A673 (cell line): ENCODE data around the gene CDH12.

Experiments
- EZH2 ChIP-seq: fragments of 200-600 bp; sonication (generic); IDR thresholded peaks from 2 replicates; pipeline ENCODE4 v1.6.1; 2017; ENCODE audit warnings: borderline replicate concordance, low read depth, mild to moderate bottlenecking, mixed read lengths, antibody characterized with exemption, low read length; ENCODE audit not compliant: poor library complexity, severe bottlenecking
- TF ChIP-seq, protein P1 (sequence below): fragments of 300-800, 200-600 bp; sonication (generic); conservative IDR thresholded peaks from 2 replicates; pipeline ENCODE4 v1.5.1; 2017; ENCODE audit warnings: low read depth, mild to moderate bottlenecking, antibody characterized with exemption, low read length, moderate library complexity, mixed read lengths

DNA sequence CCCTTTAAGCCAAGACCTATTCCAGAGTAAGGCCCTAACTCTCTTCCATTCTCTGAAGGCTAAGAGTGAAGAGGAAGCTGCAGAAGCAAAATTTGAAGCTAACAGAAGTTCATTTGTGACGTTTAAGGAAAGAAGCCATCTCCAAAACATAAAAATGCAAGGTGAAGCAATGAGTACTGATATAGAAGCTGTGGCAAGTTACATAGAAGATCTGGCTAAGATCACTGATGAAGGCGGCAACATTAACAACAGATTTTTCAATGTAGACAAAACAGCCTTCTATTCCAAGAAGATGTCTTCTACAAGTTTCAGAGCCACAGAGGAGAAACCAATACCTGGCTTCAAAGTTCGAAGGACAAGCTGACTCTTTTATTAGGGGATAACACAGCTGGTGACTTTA, 1143.4 kb downstream of the CDH12 start:
- TF ChIP-seq, protein P1, sequence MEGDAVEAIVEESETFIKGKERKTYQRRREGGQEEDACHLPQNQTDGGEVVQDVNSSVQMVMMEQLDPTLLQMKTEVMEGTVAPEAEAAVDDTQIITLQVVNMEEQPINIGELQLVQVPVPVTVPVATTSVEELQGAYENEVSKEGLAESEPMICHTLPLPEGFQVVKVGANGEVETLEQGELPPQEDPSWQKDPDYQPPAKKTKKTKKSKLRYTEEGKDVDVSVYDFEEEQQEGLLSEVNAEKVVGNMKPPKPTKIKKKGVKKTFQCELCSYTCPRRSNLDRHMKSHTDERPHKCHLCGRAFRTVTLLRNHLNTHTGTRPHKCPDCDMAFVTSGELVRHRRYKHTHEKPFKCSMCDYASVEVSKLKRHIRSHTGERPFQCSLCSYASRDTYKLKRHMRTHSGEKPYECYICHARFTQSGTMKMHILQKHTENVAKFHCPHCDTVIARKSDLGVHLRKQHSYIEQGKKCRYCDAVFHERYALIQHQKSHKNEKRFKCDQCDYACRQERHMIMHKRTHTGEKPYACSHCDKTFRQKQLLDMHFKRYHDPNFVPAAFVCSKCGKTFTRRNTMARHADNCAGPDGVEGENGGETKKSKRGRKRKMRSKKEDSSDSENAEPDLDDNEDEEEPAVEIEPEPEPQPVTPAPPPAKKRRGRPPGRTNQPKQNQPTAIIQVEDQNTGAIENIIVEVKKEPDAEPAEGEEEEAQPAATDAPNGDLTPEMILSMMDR, result no peak
- TF ChIP-seq EZH2, result no peak
